ENCODE results near the gene FNBP1.

FNBP1 gene

GRCh38 chr9:129933185-129934040 is 109.6 kb downstream of the FNBP1 start:
- DNase-seq: no peak
- intact Hi-C loops (cut with DNase I): loop anchor here (5.0 kb wide), 1 partner anchor 36 kb away; no protein-coding TSS in a partner anchor

- intact Hi-C loops (cut with DNase I): loop anchor here (5.0 kb wide), 1 partner anchor 35 kb away; no protein-coding TSS in a partner anchor
- DNase-seq: no peak
Observed at GRCh38 chr9:129932303-129933151, 110.5 kb downstream of the FNBP1 start.

- no peak for DNase-seq
- intact Hi-C loops (cut with DNase I): loop anchor here (5.0 kb wide), 1 partner anchor 33 kb away; no protein-coding TSS in a partner anchor
Observed at GRCh38 chr9:129930743-129931142, 112.2 kb downstream of the FNBP1 start.

GRCh38 chr9:129929496-129930125 is 113.4 kb downstream of the FNBP1 start:
- DNase-seq: no peak
- intact Hi-C loops (cut with DNase I): loop anchor here (5.0 kb wide), 1 partner anchor 32 kb away; no protein-coding TSS in a partner anchor

GRCh38 chr9:129923589-129923988 is 119.4 kb downstream of the FNBP1 start:
- no peak for DNase-seq
- intact Hi-C loops (cut with DNase I): no loop called here

- intact Hi-C loops (cut with DNase I): no loop called here
Observed at GRCh38 chr9:129921905-129922304, 121.1 kb downstream of the FNBP1 start.

GRCh38 chr9:129919841-129920240 is 123.1 kb downstream of the FNBP1 start:
- intact Hi-C loops (cut with DNase I): no loop called here
- no peak for DNase-seq

More at GRCh38 chr9:129921905-129922304, 121.1 kb downstream of the FNBP1 start:
- no peak for DNase-seq

- no peak for DNase-seq
- intact Hi-C loops (cut with DNase I): no loop called here
Observed at GRCh38 chr9:129919277-129919676, 123.7 kb downstream of the FNBP1 start.

GRCh38 chr9:129918296-129918950 is 124.6 kb downstream of the FNBP1 start:
- intact Hi-C loops (cut with DNase I): no loop called here
- DNase-seq: no peak

- no peak for DNase-seq
Observed at GRCh38 chr9:129916707-129917106, 126.3 kb downstream of the FNBP1 start.

GRCh38 chr9:129914051-129914450 is 128.9 kb downstream of the FNBP1 start:
- DNase-seq: no peak
- intact Hi-C loops (cut with DNase I): no loop called here

More at GRCh38 chr9:129916707-129917106, 126.3 kb downstream of the FNBP1 start:
- intact Hi-C loops (cut with DNase I): no loop called here

- intact Hi-C loops (cut with DNase I): no loop called here
- DNase-seq: no peak
Observed at GRCh38 chr9:129910628-129911567, 132.1 kb downstream of the FNBP1 start.

GRCh38 chr9:129909851-129910250 is 133.1 kb downstream of the FNBP1 start:
- DNase-seq: no peak
- intact Hi-C loops (cut with DNase I): no loop called here

GRCh38 chr9:129908906-129909305 is 134.1 kb downstream of the FNBP1 start:
- intact Hi-C loops (cut with DNase I): no loop called here

GRCh38 chr9:129907201-129907600 is 135.8 kb downstream of the FNBP1 start:
- intact Hi-C loops (cut with DNase I): no loop called here
- DNase-seq: no peak

More at GRCh38 chr9:129908906-129909305, 134.1 kb downstream of the FNBP1 start:
- DNase-seq: no peak

GRCh38 chr9:129906298-129906697 is 136.7 kb downstream of the FNBP1 start:
- no peak for DNase-seq
- intact Hi-C loops (cut with DNase I): no loop called here

GRCh38 chr9:129904734-129905133 is 138.3 kb downstream of the FNBP1 start:
- intact Hi-C loops (cut with DNase I): no loop called here
- no peak for DNase-seq

GRCh38 chr9:129902740-129903134 is 140.3 kb downstream of the FNBP1 start:
- DNase-seq: no peak
- intact Hi-C loops (cut with DNase I): no loop called here

Measured in posterior cingulate gyrus (tissue), 11 donors.